GM19324 (cell line): ENCODE results near the gene SNX8.

Source experiments
- ATAC-seq: cut with Tn5 transposase; IDR thresholded peaks from one replicate; pipeline ENCODE4 v1.9.1; 2021; ENCODE audit warnings: mild to moderate bottlenecking, moderate library complexity; ENCODE audit not compliant: unreplicated experiment, low FRiP score

SNX8 gene

DNA sequence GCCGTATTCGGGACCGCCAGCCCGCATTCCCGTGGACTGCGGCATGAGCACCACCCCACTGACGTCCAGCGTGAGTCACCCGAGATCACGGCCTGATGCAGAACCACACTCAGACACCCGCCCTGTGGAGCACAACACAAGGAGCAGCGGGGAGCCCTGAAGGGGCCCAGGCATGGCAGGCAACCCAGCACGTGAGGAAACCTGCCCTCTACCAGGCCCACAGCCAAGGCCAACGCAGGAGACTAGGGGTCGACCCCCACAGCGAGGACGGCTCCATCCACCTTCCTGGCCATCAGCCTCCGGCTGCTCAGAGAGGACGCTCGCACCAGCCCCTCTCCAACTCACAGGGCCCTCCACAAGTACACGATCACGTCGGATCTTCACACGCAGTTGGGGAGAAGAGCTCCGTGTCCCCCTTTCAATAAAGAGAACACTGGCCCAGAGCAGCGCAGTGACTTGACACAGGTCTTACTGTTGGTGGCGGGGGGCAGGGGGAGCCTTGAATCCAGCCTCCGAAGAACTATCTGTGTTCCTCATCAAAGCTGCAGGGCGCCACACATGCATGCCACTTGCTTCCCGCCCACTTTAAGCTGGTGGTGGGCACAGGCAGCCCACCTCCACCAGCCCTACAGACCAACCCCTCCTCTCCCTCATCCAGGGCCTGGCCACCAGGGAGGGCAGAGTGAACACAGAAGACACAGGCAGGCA lies 103.5 kb downstream of the SNX8 start:
- no peak for ATAC-seq

- no peak for ATAC-seq
Measured at GRCh38 chr7:2209961-2210323, 104.3 kb downstream of the SNX8 start.

- ATAC-seq, result peak; percentile 46
Measured at GRCh38 chr7:2209146-2209960, 104.9 kb downstream of the SNX8 start.

- ATAC-seq, result no peak
Measured at GRCh38 chr7:2208712-2209111, 105.5 kb downstream of the SNX8 start.

DNA sequence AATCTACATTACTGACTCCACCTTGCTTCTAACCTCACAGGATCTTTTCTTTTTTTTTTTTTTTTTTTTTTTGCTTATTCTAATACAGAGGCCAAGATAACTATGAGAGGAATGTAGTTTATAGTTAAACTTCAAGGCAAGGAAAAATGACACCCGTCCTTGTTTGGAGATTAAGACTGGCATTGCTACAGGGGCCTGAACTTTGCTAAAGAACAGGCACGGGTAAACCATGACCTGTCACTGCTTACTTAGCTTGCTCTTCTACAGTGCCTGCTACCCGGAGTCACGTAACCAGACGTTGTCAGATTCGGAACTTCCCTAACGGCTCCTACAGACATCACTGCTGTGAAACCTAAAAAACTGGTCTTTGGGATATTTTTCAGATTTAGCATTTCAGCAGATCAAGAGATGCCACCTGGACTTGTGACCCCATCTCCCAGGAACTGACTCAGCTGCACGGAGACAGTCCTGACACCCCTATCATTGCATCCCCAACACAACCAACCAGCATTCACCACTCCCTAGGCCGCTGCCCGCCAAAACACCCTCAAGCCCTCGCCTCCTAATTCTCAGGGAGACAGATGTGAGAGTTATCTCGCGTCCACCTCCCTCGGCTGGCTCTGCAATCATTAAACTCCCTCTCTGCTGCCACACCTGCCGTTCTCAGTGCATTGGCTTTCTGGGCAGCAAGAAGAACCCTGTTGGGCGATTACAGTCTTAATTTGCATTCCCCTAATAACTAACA lies 109.0 kb downstream of the SNX8 start:
- no peak for ATAC-seq

DNA sequence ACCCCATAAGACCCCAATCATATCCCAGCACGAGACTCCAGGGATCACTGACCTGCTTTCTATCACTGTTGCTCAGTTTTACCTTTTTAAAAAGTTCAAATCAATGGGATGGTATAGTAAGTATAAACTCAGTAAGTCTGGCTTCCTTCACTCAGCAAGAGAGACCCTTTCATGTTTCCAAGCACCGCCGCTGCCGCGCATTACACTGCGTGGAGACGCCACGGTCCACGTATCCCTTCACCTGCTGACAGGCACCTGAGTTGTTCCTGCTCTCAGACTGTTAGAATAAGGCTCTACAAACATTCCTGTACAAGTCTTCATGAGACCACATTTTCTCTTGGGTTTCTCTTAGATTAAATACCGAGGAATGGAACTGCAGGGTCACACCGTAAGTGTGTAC lies 109.8 kb downstream of the SNX8 start:
- no peak for ATAC-seq

GRCh38 chr7:2203766-2204300 lies 110.4 kb downstream of the SNX8 start:
- ATAC-seq, result peak; percentile 70

- ATAC-seq, result no peak
Measured at GRCh38 chr7:2202901-2203765, 111.1 kb downstream of the SNX8 start.

DNA sequence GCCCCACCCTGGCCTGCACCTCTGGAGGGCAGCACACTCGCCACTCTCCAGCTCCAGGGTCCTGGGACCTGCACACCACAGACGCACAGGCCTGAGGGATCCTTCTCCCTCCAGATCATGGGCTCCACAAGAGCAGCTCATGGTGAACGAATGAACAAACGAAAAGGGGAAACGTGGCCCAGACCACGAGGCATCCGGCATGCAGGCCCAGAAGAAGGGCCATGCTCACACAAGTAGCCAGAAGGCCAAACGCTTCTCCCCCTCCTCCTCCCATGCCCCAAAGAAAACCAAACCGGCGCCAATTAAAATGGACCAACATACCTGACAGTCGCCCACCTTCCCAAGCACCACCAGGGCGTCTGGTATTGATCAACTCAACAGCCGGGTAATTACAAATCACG lies 111.9 kb downstream of the SNX8 start:
- ATAC-seq, result no peak
